Suprapubic skin (tissue), 3 donors: Measurements from ENCODE around the gene GPR176.

Experiments
- CTCF ChIP-seq, 2 donors: fragments of 200-600 bp in 1 of 2; fragments of 450-650 bp in 1 of 2; sonication (generic) in 1 of 2; IDR thresholded peaks; one replicate each; pipeline ENCODE4 v1.5.1; 2016 to 2019; ENCODE audit warnings: antibody characterized with exemption in 2 of 2, mild to moderate bottlenecking in 1 of 2, moderate library complexity in 1 of 2
- POLR2A ChIP-seq, 2 donors: fragments of 450-650 bp; IDR thresholded peaks; one replicate each; pipeline ENCODE4 v1.6.1; 2017; ENCODE audit warnings: antibody characterized with exemption in 2 of 2, mild to moderate bottlenecking in 2 of 2, moderate library complexity in 2 of 2

GRCh38 chr15:39904115-39904514 lies 16.0 kb downstream of the GPR176 start:
- TF ChIP-seq POLR2A (IDR thresholded peaks at IDR 0.05) (no peak), CTCF (IDR thresholded peaks at IDR 0.05) (no peak)
